ENCODE data around the gene JARID2. TPM values are rescaled to one million over a fixed set of nuclear protein-coding genes. Genes with fewer than 3 reads are reported as not detected.

Gene JARID2
- total RNA-seq, 1 experiment from 2014 or later: 6.0 TPM

- H3K27ac ChIP-seq (ENCODE audit: low read length): no peak overlapping the region
- ATAC-seq (no peak), DNase-seq (ENCODE audit: low read depth, low spot score) (no peak)
- in situ Hi-C loops (cut with HindIII; ENCODE audit: low pct_unique_long_range_greater_than_20kb, low sequenced_read_pairs): no loop called here
- no TSS peak for BruUV-seq (replicated peaks)
- POLR2A ChIA-PET: no interaction called here
- CTCF ChIA-PET: no interaction called here
- no peaks in the 10 kb centered on the region for H3K36me3 ChIP-seq (ENCODE audit: control insufficient read depth, insufficient read depth, low read length)
- no peaks in the 10 kb centered on the region for H3K4me1 ChIP-seq (ENCODE audit: control insufficient read depth, insufficient read depth, low read length)
- TF ChIP-seq CTCF (IDR thresholded peaks at IDR 0.05) (no peak), REST (IDR thresholded peaks at IDR 0.05; ENCODE audit: insufficient read depth in 1 of 2, low read depth in 2 of 2, low read length in 1 of 2) (no peak), POLR2AphosphoS5 (IDR thresholded peaks at IDR 0.05; ENCODE audit: low read depth, low read length) (no peak), SIN3A (IDR thresholded peaks at IDR 0.05; ENCODE audit: borderline replicate concordance, insufficient read depth, low read depth, low read length) (no peak)
- no peak overlapping the region for H3K4me3 ChIP-seq (ENCODE audit: low read depth in 2 of 2, low read length in 2 of 2)
- H3K27me3 ChIP-seq (ENCODE audit: control insufficient read depth, insufficient read depth, low read length): no peaks in the 10 kb centered on the region
- no peaks in the 10 kb centered on the region for H3K9me3 ChIP-seq (ENCODE audit: control insufficient read depth, insufficient read depth, low read depth, low read length)
- intact Hi-C loops (cut with micrococcal nuclease; ENCODE audit: unreplicated experiment): no loop called here
Observed at GRCh38 chr6:15320693-15321092, 74.8 kb downstream of the JARID2 start.

- DNase-seq (ENCODE audit: low read depth, low spot score): no peak
- Histone ChIP-seq H3K27ac (ENCODE audit: low read length) (no peak overlapping the region), H3K27me3 (ENCODE audit: control insufficient read depth, insufficient read depth, low read length) (no peaks in the 10 kb centered on the region), H3K9me3 (ENCODE audit: control insufficient read depth, insufficient read depth, low read depth, low read length) (no peaks in the 10 kb centered on the region), H3K36me3 (ENCODE audit: control insufficient read depth, insufficient read depth, low read length) (no peaks in the 10 kb centered on the region), H3K4me1 (ENCODE audit: control insufficient read depth, insufficient read depth, low read length) (no peaks in the 10 kb centered on the region), H3K4me3 (ENCODE audit: low read depth in 2 of 2, low read length in 2 of 2) (no peak overlapping the region)
- intact Hi-C loops (cut with micrococcal nuclease; ENCODE audit: unreplicated experiment): no loop called here
- in situ Hi-C loops (cut with HindIII; ENCODE audit: low pct_unique_long_range_greater_than_20kb, low sequenced_read_pairs): no loop called here
- no peak for ATAC-seq
- ChIA-PET CTCF (no interaction called here), POLR2A (no interaction called here)
- no peak for TF ChIP-seq TCF7L2 (IDR thresholded peaks at IDR 0.05; ENCODE audit: low read depth, low read length)
- TF ChIP-seq CTCF (IDR thresholded peaks at IDR 0.05): no peak
- TF ChIP-seq SIN3A (IDR thresholded peaks at IDR 0.05; ENCODE audit: borderline replicate concordance, insufficient read depth, low read depth, low read length): no peak
- no peak for TF ChIP-seq REST (IDR thresholded peaks at IDR 0.05; ENCODE audit: insufficient read depth in 1 of 2, low read depth in 2 of 2, low read length in 1 of 2)
- no peak for TF ChIP-seq POLR2AphosphoS5 (IDR thresholded peaks at IDR 0.05; ENCODE audit: low read depth, low read length)
- no TSS peak for BruUV-seq (replicated peaks)
Observed at GRCh38 chr6:15322184-15322583, 76.3 kb downstream of the JARID2 start.
